K562 (cell line): ENCODE measurements around the gene POC1B. TPM values are rescaled to one million over a fixed set of nuclear protein-coding genes. Genes with fewer than 3 reads are reported as not detected.

Experiments
- ATF7 ChIP-seq: fragments of 450-650 bp; IDR thresholded peaks from 2 replicates; pipeline ENCODE4 v1.7.1; 2014; ENCODE audit warnings: mild to moderate bottlenecking, moderate library complexity
- CREM ChIP-seq: IDR thresholded peaks from 2 replicates; pipeline ENCODE4 v1.6.1; 2014; ENCODE audit warnings: antibody characterized with exemption, low read depth
- E2F4 ChIP-seq: sonication (generic); formaldehyde crosslinking; IDR thresholded peaks from 2 replicates; pipeline ENCODE4 v1.8.0; 2022; ENCODE audit warnings: mild to moderate bottlenecking, low read depth, missing genetic modification reagents
- ELK3 ChIP-seq: fragments of 450-650 bp; formaldehyde crosslinking; IDR thresholded peaks from 2 replicates; pipeline ENCODE4 v1.4.0; 2020; ENCODE audit warnings: mild to moderate bottlenecking
- GABPB1 ChIP-seq: sonication (generic); formaldehyde crosslinking; IDR thresholded peaks from 2 replicates; pipeline ENCODE4 v1.8.0; 2022; ENCODE audit warnings: mild to moderate bottlenecking, missing genetic modification reagents
- HLTF ChIP-seq: fragments of 450-650 bp; IDR thresholded peaks from 2 replicates; pipeline ENCODE4 v1.6.1; 2016
- MAZ ChIP-seq, 2 experiments: fragments of 450-650 bp in 1 of 2; sonication (generic) in 1 of 2; formaldehyde crosslinking; IDR thresholded peaks in 1 of 2; conservative IDR thresholded peaks in 1 of 2; 2 replicates each; pipeline versions ENCODE4 v1.4.0 to v1.5.0; 2020; ENCODE audit warnings: mild to moderate bottlenecking in 1 of 2, missing genetic modification reagents in 1 of 2
- MEF2D ChIP-seq: conservative IDR thresholded peaks from 2 replicates; pipeline ENCODE4 v1.6.1; 2016; ENCODE audit warnings: low read depth, missing genetic modification characterization, missing compliant biosample characterization
- MGA ChIP-seq: fragments of 450-650 bp; IDR thresholded peaks from 2 replicates; pipeline ENCODE4 v1.6.1; 2016; ENCODE audit warnings: mild to moderate bottlenecking, moderate library complexity
- NRF1 ChIP-seq, 2 experiments: fragments of 450-650 bp; IDR thresholded peaks in 1 of 2; conservative IDR thresholded peaks in 1 of 2; 2 replicates each; pipeline ENCODE4 v1.6.1; 2014; ENCODE audit warnings: mild to moderate bottlenecking in 2 of 2
- RNF2 ChIP-seq: sonication (generic); IDR thresholded peaks from 2 replicates; pipeline ENCODE4 v1.6.1; 2016
- SIN3A ChIP-seq, 2 experiments: fragments of 150-350 bp in 1 of 2; IDR thresholded peaks; 2 replicates each; pipeline ENCODE4 v1.6.1; 2011 to 2016; ENCODE audit warnings: borderline replicate concordance in 2 of 2, low read depth in 2 of 2, low read length in 2 of 2, mild to moderate bottlenecking in 2 of 2, moderate library complexity in 2 of 2; ENCODE audit not compliant: control insufficient read depth in 1 of 2
- SMARCA4 ChIP-seq: fragments of 450-650 bp; IDR thresholded peaks from 2 replicates; pipeline ENCODE4 v1.6.1; 2016
- polyA plus RNA-seq, 8 experiments: library from polyadenylated mRNA; depleted of rRNA in 4 of 8; stranded (reverse) in 5 of 8; unstranded in 3 of 8; fragments of >200 nt; fragmentation: Nextera tagmentation in 2 of 8; fragmentation: Illumina TruSeq in 1 of 8; extraction: Ambion mirVana in 2 of 8; extraction: Trizol in 1 of 8; gene quantifications; 2 replicates each; pipeline versions ENCODE4 v1.2.1 to v1.2.3, GENCODE V29; 2011 to 2014; ENCODE audit warnings: inconsistent platforms in 1 of 8, missing spikeins in 1 of 8
- total RNA-seq, 7 experiments: library from RNA; depleted of rRNA in 6 of 7; stranded (reverse); fragments of >200 nt in 6 of 7; fragmentation: Illumina TruSeq in 2 of 7; extraction: Trizol in 2 of 7; gene quantifications; 2 replicates each; pipeline versions ENCODE4 v1.2.1 to v1.2.3, GENCODE V29; 2011 to 2021; ENCODE audit warnings: low replicate concordance in 1 of 7

The POC1B gene
- total and polyA plus RNA-seq, 9 of the 15 experiments (the other 6 are each of a cell fraction or from before 2014, with no cell fraction given) = 4.5 to 16.1 (median 10.4) TPM

- TF ChIP-seq SMARCA4 = peak; percentile 72
- peak; percentile 80; the same call in 1 of the 2 replicates for TF ChIP-seq RNF2
- TF ChIP-seq MGA = peak; percentile 88
- TF ChIP-seq MEF2D (tag) = 0 out of 2 replicates have a peak, but pooled peaks have one; percentile 31
- peak; percentile 85 for TF ChIP-seq ATF7
- peak; percentile 48 to 77; a peak in 2 of 4 replicates for TF ChIP-seq SIN3A (IDR thresholded peaks at IDR 0.05; ENCODE audit: borderline replicate concordance in 2 of 2, control insufficient read depth in 1 of 2, low read depth in 2 of 2, low read length in 2 of 2)
- TF ChIP-seq HLTF = peak; percentile 89; the same call in 1 of the 2 replicates
- no peak for TF ChIP-seq ELK3 (CRISPR knock-in tag)
- peak; percentile 63 to 87 for TF ChIP-seq MAZ (CRISPR knock-in tag; conservative IDR thresholded peaks at IDR 0.05 in 1 of 2, IDR thresholded peaks at IDR 0.05 in 1 of 2)
- peak; percentile 94 for TF ChIP-seq CREM
- peak; percentile 35 to 46; a peak in 3 of 4 replicates for TF ChIP-seq NRF1 (conservative IDR thresholded peaks at IDR 0.05 in 1 of 2, IDR thresholded peaks at IDR 0.05 in 1 of 2)
- peak; percentile 89 for TF ChIP-seq E2F4
- peak; percentile 76 for TF ChIP-seq GABPB1 (CRISPR knock-in tag)
Measured at GRCh38 chr12:89525824-89526770, at the start of gene POC1B (continued).
